Erythroblast (primary cell): ENCODE results near the gene SF1.

Experiments used
- DNase-seq, 2 experiments: peaks; one replicate each; lab custom pipeline; 2025; lab: John Stamatoyannopoulos, UW
- GATA1 ChIP-seq: IDR thresholded peaks from 2 replicates; pipeline ENCODE4 v1.6.1; 2011; ENCODE audit warnings: low read depth, mild to moderate bottlenecking, control low read depth, low read length, moderate library complexity
- POLR2A ChIP-seq: IDR thresholded peaks from 2 replicates; pipeline ENCODE4 v1.6.1; 2011; ENCODE audit warnings: mild to moderate bottlenecking, low read length

The SF1 gene

DNA sequence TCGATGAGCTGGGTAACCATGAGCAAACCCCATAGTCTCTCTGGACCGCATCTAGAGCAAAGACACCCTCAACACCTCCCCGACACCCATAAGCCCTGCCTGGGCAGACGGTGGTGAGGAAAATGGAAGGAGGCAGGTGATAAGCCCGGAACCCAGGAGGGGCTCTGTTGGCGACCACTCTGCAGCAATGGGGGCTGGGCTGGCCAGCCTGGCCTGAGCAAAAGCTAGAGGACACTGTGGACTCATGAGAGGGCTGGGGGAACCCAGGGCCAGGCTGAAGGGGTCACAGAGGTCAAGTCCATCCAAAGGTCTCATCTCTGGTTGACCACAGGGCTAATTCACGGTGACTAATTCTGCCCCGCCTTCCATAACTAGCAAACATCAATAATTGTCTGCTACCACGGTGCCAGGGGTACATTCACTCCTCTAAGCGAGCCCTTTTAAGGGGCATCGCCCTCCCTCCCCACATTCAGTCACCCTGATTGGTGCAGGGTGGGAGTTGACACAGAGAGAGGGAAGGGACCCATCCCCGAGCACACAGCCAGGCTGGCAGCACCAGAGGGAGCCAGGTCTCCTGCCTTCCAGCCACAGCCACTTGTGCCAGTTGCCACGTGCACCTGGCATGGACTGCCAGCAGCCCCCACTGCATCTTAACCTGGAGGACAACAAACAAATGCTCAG lies 22.5 kb downstream of the SF1 start:
- no peak for DNase-seq
- TF ChIP-seq POLR2A: no peak
- no peak for TF ChIP-seq GATA1

DNA sequence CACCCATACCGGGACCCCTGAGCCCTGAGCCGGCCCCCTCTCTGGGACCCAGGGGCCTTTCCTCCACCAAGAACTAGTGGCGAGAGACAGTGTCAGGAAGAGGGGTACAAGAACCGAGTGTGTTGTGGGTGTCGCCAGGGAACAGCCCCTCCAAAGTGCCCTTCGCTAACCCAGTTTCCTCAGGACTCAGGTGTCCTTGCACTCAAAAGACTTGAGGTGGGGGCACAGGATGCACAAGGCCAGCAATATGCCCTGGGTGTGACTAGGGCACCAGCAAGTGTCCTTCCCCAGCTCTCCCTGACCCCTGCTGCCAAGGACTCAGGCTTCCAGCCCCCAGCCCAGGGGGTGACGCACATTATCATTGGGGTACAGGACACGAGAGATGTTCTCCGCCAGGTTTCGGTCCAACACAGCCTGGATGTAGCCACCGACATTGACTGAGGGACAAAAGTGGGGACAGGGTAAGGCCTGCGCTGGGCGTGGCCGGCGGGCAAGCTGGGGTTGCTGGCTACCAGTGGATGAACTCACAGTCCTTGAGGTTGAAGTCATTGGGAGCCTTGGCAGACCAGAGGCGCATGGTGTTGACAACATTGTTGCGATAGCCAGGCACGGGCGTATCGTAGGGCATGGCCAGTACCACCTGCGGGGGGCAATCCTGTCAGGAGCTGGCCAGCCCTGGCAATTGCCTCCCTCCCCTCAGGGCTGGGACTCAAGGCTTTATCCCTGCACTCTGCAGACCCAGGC lies 23.3 kb downstream of the SF1 start:
- DNase-seq: no peak
- no peak for TF ChIP-seq GATA1
- no peak for TF ChIP-seq POLR2A

DNA sequence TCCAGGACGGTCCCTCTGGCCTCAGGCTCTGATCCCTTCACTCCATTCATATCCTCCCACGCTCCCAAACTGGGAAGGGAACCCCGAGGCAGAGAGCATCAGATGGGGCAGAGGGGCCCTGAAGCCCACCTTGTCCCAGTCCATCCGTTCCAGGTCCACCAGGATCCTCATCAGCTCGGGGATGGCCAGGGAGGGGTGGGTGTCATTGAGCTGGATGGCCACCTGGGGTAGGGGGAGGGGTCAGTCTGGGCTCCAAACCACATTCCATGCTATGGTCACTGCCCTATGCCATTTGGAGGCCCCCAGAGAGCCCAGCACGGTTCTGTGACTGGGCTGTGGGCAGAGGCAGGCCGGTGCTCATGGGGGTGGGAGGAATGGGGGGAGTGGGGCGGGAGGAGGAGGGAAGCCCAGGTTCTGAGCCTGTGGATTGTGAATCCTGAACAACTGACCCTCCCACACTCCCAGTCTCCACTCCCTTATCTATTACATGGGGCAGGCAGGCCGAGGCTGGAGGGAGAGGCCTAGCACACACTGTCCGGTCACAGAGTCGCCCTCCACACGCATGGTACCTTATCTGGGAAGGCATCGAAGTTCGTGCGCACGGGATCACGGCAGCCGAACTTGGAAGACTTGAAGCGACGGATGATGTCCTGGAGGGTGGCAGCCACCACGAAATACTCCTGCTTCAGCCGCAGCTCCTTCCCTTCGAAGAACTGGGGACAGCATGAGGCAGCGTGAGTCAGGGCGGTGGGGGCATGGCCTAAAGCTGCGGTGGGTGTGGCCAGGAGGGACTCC lies 24.0 kb downstream of the SF1 start:
- no peak for TF ChIP-seq POLR2A

DNA sequence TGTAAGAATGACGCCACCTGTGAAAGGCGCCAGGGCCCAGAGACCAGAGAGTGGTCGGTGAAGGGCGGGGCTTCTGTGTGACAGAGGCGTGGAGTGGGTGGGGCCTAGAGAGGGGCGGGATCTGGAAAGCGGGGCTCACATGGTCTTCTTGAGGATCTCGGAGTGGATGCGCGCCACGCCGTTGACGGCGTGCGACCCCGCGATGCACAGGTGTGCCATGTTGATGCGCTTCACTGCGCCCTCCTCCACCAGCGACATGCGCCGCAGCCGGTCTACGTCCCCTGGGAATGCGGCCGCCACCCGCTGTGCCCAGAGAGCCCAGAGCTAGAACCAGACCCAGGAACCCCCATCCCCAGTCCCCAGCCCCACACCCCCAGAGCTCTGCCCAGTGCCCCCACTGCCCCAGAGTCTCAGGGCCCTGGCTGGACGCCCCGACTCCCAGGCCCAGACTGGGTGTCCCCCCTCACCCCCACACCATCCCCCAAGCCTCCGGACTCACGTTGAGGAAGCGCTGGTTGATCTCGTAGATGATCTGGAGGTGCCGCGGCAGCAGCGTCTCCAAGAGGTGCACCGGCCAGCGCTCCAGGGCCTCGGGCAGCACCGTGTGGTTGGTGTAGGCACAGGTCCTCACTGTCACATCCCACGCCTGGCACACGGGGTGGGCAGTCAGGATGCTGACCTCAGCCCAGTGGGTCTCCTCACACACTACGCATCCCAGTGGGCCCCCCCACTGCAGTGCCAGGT lies 24.8 kb downstream of the SF1 start:
- DNase-seq: no peak
- TF ChIP-seq GATA1: no peak
- TF ChIP-seq POLR2A: no peak

More for the DNA sequence above, 24.0 kb downstream of the SF1 start:
- DNase-seq: no peak

DNA sequence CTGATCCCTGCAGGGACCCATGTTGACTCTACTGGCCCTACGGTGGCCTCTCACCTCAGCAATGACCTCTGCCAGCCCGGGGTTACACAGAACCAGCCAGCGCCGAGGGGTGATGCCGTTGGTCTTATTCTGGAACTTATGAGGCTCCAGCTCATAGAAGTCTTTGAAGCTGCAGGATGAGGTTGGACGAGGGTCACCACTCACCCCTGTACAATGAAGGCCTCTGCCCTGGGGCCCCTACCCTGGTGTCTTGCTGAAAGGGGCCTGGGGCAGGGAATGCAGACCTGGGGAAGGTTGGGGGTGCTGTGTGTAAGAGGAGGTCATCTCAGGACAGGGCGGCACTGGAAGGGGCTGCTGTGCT lies 25.3 kb downstream of the SF1 start:
- no peak for TF ChIP-seq POLR2A
- TF ChIP-seq GATA1: no peak

DNA sequence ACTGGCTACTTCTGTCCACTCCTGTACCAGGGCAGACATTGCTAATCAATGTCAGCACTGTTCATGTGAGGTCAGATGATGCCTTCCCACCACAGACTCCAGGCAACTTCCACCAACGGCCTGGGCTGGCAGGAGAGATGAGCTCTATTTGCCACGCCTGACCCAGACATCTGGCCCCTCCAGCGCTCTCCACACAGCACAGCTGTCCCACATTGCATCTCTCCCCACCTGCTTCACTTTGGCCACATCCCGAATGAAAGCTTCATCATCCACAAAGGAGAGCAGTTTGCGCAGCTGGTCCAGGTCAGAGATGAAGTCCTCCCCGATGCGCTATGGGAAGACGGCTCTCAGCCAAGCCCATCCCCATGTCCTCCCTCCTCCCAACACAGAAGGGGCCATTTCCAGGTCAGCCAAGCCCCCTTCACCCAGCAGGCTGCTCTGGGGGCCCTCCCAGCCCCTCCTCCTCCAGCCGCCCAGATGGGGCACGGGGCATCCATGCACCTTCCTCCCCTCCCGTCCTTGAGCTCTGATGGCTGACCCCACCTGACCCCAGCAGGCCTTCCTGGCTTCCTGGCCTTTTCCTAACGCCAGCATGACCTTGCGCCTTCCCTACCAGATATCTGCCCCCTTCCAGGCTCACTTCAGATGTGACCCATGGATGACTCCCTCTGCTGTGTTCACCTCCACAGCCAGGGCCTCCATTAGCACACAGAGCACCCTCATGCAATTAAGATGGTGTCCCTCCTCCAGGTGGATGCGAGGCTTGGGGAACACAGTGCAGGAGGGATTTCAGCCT lies 26.0 kb downstream of the SF1 start:
- DNase-seq: no peak
- TF ChIP-seq POLR2A (no peak), GATA1 (no peak)

More for the DNA sequence above, 25.3 kb downstream of the SF1 start:
- DNase-seq: no peak

DNA sequence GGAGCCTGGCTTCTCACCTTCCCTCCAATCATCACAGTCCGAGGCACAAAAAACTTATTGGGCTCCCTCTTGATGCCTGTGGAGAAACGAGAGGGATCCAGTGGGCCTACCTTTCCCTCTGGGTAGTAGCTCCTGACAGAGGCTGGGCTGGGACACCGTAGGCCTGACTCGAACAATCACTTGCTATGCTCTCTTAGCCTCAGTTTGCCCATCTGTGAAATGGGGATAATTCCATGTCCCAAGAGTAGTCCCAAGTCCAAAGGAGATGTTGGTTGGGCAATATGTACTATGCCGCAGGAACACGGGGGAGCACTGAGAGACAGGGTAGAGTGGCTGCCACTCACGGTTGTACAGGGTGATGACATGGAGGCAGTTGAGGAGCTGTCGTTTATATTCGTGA lies 26.8 kb downstream of the SF1 start:
- no peak for DNase-seq
- TF ChIP-seq GATA1 (no peak), POLR2A (no peak)

DNA sequence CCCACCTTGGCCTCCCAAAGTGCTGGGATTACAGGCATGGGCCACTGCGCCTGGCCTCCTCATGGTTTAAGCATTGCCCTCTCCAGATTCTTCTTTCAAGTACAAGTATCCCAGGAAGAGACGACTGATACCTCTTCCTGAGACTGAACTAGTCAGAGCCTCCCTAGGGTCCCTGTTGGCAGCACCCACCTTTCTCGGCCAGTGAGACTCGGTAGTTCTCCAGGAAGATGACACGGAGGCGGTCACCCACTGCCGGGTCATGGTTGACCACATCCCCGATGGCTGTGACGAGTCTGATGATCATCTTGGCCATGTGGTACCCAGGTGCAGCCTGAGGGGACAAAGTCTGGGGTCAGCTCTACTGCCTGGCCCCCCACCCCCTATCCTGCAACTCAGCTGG lies 27.2 kb downstream of the SF1 start:
- no peak for DNase-seq
- no peak for TF ChIP-seq GATA1

DNA sequence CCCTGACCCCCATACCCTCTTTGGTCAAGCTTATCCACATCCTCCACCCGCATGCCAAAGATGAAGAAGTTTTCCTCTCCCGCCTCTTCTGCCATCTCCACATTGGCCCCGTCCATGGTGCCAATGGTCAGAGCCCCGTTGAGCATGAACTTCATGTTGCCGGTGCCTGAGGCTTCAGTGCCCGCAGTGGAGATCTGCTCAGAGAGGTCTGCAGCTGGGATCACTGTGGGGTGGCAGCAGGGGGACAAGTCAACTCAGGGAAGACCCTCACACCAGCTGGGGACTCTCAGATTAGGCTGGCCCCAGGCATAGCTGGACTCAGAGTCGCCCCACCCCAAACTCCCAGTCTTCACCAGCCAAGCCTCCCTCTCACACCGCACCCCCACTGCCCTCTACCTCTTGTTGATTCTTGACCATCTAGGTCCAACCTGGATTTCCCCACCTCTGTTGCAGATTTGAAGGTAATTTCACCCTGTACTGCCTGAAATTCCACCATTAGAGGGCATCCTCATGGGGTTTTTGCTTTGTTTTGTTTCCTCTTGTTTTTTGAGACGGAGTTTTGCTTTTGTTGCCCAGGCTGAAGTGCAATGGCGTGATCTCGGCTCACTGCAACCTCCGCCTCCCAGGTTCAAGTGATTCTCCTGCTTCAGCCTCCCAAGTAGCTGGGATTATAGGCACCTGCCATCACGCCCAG lies 27.8 kb downstream of the SF1 start:
- no peak for TF ChIP-seq POLR2A
- TF ChIP-seq GATA1: no peak
- no peak for DNase-seq

DNA sequence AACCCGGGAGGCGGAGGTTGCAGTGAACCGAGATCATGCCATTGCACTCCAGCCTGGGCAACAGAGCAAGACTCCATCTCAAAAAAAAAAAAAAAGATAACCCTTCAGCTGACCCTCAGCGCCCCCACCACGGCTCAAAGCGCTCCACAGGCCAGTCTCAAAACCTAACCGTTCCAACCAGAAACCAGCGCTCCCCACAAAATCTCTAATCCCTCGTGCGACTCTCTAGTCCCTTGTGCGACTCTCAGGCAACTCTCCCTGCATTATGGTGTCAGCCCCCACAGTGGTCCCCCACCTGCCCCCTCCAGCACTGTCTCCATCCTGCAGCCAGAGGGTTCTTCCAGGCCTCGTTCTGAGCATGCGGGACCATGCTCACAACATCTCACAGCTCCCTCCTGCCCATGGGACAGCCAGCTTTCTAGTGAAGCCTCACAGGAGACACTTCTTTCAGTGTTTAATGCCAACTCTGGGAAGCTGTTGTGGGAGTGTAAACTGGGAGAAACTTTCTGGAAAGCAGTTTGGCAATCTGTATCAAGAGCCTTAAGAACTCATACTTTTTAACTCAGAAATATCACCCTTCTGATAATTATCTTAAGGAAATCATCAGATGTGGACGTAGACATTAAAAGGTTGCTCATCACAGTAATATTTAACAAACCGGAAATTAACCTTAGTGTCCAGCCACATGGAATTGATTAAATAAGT lies 30.2 kb downstream of the SF1 start:
- TF ChIP-seq GATA1 (no peak), POLR2A (no peak)
- no peak for DNase-seq

DNA sequence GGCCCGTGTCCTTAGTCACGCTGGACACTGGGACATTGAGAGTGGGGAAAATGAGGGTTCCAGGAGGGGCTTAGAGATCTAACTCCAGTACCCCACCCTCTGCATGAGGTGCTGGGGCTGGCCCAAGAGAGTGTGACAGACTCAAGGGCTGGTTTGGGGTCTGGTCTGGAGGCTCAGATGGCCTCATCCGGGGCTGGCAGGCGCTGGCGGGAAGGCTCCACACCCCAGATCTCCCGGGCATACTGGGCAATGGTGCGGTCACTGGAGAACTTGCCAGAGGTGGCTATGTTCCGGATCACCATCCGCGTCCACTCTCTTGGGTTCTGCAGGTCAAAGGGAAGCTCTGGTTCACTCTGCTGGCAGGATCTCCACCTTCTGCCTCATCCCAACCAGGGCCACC lies 31.9 kb downstream of the SF1 start:
- no peak for TF ChIP-seq GATA1
- no peak for TF ChIP-seq POLR2A
- DNase-seq: no peak

DNA sequence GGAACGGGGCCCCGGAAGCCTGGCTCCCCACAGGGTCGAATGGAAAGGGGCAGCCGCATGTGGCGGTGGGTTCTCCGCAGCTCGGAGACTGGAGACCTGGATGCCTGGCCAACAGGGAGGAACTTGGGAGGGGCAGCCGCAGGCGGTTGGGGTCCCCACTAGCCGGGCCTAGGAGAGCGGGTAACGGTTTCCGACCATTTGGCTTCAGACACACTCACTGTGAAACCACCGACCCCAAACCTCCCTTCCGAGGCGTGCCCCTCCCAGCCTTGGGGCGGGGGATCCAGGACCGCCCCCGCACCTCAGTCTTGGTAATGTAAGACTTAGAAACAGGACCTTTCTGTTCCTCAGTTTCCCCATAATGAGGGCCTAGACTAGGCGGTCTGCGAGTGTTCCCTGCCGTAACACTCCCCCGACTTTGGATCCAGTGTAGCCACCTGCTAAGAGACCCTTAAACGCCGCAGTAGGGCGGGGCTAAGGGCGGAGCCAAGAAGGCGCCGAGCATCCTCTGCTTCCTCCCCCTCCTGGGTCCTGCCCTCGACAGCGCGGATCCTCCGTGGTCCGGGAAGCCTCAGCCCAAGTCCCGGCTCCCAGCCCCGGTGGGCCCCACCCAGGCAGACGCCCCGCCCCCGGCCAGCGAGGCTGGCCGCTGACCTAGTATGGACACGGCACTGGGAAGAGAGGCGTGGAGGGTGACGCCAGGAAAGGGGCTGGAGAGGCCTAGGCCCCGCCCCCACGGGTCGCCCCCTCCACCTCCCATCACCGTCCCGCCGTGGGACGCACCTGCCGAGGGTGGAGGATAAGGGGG lies 32.6 kb downstream of the SF1 start:
- no peak for TF ChIP-seq POLR2A
- TF ChIP-seq GATA1: no peak
- no peak for DNase-seq
